ENCODE measurements around the gene DBP.

Gene DBP

GRCh38 chr19:48587387-48587786 is 49.8 kb downstream of the DBP start:
- no peak for TF ChIP-seq CTCF (conservative IDR thresholded peaks at IDR 0.05; ENCODE audit: low read depth, low read length)
- no peak for DNase-seq (ENCODE audit: low read depth)
- H3K4me3 ChIP-seq (ENCODE audit: low read length): no peak overlapping the region

GRCh38 chr19:48582168-48582567 is 55.0 kb downstream of the DBP start:
- DNase-seq (ENCODE audit: low read depth): no peak
- TF ChIP-seq CTCF (conservative IDR thresholded peaks at IDR 0.05; ENCODE audit: low read depth, low read length): no peak

More at GRCh38 chr19:48582168-48582567, 55.0 kb downstream of the DBP start:
- H3K4me3 ChIP-seq (ENCODE audit: low read length): no peak overlapping the region

Measured in retinal pigment epithelial cell (primary cell).